HEK293 (cell line): ENCODE measurements around the gene PID1.

ENCODE experiments used
- ZBTB10 ChIP-seq: fragments of 450-650 bp; formaldehyde crosslinking; IDR thresholded peaks from 2 replicates; pipeline ENCODE4 v1.5.1; 2016; ENCODE audit warnings: missing biosample characterization, missing genetic modification characterization
- ZFP3 ChIP-seq: fragments of 450-650 bp; formaldehyde crosslinking; IDR thresholded peaks from 2 replicates; pipeline ENCODE4 v1.5.1; 2016; ENCODE audit warnings: low read depth, missing biosample characterization, missing genetic modification characterization
- ZFP41 ChIP-seq: fragments of 450-650 bp; formaldehyde crosslinking; IDR thresholded peaks from 2 replicates; pipeline ENCODE4 v1.5.1; 2016; ENCODE audit warnings: missing biosample characterization, missing genetic modification characterization, borderline replicate concordance
- ZNF2 ChIP-seq: fragments of 450-650 bp; formaldehyde crosslinking; IDR thresholded peaks from 2 replicates; pipeline ENCODE4 v1.5.1; 2016; ENCODE audit warnings: missing biosample characterization, missing genetic modification characterization
- ZNF548 ChIP-seq: fragments of 450-650 bp; formaldehyde crosslinking; IDR thresholded peaks from 2 replicates; pipeline ENCODE4 v1.5.1; 2016; ENCODE audit warnings: missing biosample characterization, missing genetic modification characterization

DNA sequence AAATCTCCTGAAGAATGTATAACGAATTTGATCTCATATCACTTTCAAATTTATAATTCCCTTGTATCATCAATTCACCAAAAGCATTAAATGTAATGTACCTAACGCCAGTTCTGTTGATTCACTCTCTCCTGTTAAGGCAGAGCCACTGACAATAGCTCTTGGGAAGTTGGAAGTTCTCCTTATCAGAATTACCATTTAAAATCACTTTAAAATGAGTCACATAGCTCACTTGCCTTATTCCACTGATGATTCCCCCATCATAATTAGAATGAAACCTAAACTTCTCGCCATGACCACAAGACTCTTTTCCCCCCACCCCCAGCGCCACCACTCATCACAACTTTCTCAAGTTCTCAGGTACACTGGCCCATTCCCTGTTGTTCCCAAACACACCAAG, 117.1 kb downstream of the PID1 start:
- TF ChIP-seq ZFP3 (tag by site-specific recombination) (no peak), ZBTB10 (no peak), ZFP41 (tag by site-specific recombination) (no peak), ZNF2 (tag by site-specific recombination) (no peak), ZNF548 (tag by site-specific recombination) (no peak)
